H1 (cell line): Measurements from ENCODE around the gene GNA12. TPM values are rescaled to one million over a fixed set of nuclear protein-coding genes. Genes with fewer than 3 reads are reported as not detected.

Source experiments
- CTCF ChIA-PET: fragments of 300-600 bp; sonication (Branson Sonifier 250); formaldehyde crosslinking; loops from one replicate; lab custom pipeline; 2021; ENCODE audit not compliant: partially characterized antibody; lab: Charles Lee
- POLR2A ChIA-PET: fragments of 300-600 bp; sonication (Branson Sonifier 250); formaldehyde crosslinking; loops from one replicate; lab custom pipeline; 2021; ENCODE audit warnings: inconsistent platforms; ENCODE audit not compliant: partially characterized antibody; lab: Charles Lee
- DNase-seq, 2 experiments: peaks; one replicate each; pipeline versions ENCODE4 v3.0.0 to v3.0.0-alpha.2; 2010 to 2022; ENCODE audit warnings: low spot score in 2 of 2, low read depth in 1 of 2, mixed read lengths in 1 of 2
- FAIRE-seq: peaks from 2 replicates; lab custom pipeline; 2011; peaks lifted over from hg19 to GRCh38; lab: Jason Lieb, UNC
- H2AFZ ChIP-seq: 2 replicates; pipeline ENCODE4 v1.8.1; 2012; ENCODE audit warnings: low read length, inconsistent platforms
- H2AK5ac ChIP-seq: 2 replicates; pipeline ENCODE4 v1.6.1; 2013; ENCODE audit warnings: low read depth, low read length
- H2BK120ac ChIP-seq: replicated peaks from 2 replicates; pipeline ENCODE3; 2013; ENCODE audit warnings: low read depth, low read length, inconsistent platforms
- H2BK12ac ChIP-seq: 2 replicates; pipeline ENCODE4 v1.6.1; 2013; ENCODE audit warnings: low read depth, low read length
- H2BK15ac ChIP-seq: 2 replicates; pipeline ENCODE4 v1.6.1; 2013; ENCODE audit warnings: low read length
- H2BK20ac ChIP-seq: 2 replicates; pipeline ENCODE4 v1.6.1; 2013; ENCODE audit warnings: low read length
- H2BK5ac ChIP-seq: 2 replicates; pipeline ENCODE4 v1.6.1; 2013; ENCODE audit warnings: low read depth, low read length
- H3K14ac ChIP-seq: 2 replicates; pipeline ENCODE4 v1.6.1; 2013; ENCODE audit warnings: inconsistent platforms; ENCODE audit not compliant: insufficient read length
- H3K18ac ChIP-seq: 2 replicates; pipeline ENCODE4 v1.6.1; 2013; ENCODE audit warnings: low read length; ENCODE audit errors: extremely low read depth
- H3K23ac ChIP-seq: 2 replicates; pipeline ENCODE4 v1.6.1; 2013; ENCODE audit warnings: inconsistent platforms; ENCODE audit not compliant: insufficient read length
- H3K23me2 ChIP-seq: 2 replicates; pipeline ENCODE4 v1.6.1; 2013; ENCODE audit warnings: low read depth, low read length
- H3K27ac ChIP-seq: 2 replicates; pipeline ENCODE4 v1.6.1; 2011; ENCODE audit warnings: low read depth, low read length, inconsistent platforms
- H3K27me3 ChIP-seq, 4 experiments: replicated peaks in 1 of 4; 1 replicate in 1 of 4; 2 replicates in 3 of 4; pipeline versions ENCODE4 v1.6.1 to v1.8.1; 2011 to 2013; ENCODE audit warnings: low read length in 3 of 4, mild to moderate bottlenecking in 3 of 4, inconsistent platforms in 2 of 4, mixed read lengths in 2 of 4, moderate library complexity in 1 of 4; ENCODE audit not compliant: control insufficient read depth in 3 of 4, insufficient read depth in 3 of 4; ENCODE audit errors: extremely low read depth in 1 of 4
- H3K36me3 ChIP-seq, 4 experiments: 2 replicates each; pipeline versions ENCODE4 v1.6.1 to v1.8.1; 2011 to 2013; ENCODE audit warnings: mild to moderate bottlenecking in 4 of 4, low read length in 3 of 4, moderate library complexity in 2 of 4, control low read depth in 1 of 4, inconsistent platforms in 1 of 4; ENCODE audit not compliant: insufficient read depth in 4 of 4, control insufficient read depth in 2 of 4
- H3K4ac ChIP-seq: replicated peaks from 2 replicates; pipeline ENCODE3; 2013; ENCODE audit warnings: low read length, low read depth, mixed read lengths, inconsistent platforms; ENCODE audit not compliant: insufficient read length
- H3K4me1 ChIP-seq, 4 experiments: replicated peaks in 1 of 4; 1 replicate in 1 of 4; 2 replicates in 3 of 4; pipeline versions ENCODE4 v1.6.1 to v1.8.1; 2011 to 2013; ENCODE audit warnings: low read length in 3 of 4, inconsistent platforms in 2 of 4, mixed read lengths in 1 of 4; ENCODE audit not compliant: insufficient read depth in 4 of 4, control insufficient read depth in 3 of 4
- H3K4me2 ChIP-seq, 2 experiments: 2 replicates each; pipeline versions ENCODE4 v1.6.1 to v1.8.1; 2011 to 2013; ENCODE audit warnings: low read depth in 2 of 2, low read length in 2 of 2, control low read depth in 1 of 2, inconsistent platforms in 1 of 2, mild to moderate bottlenecking in 1 of 2; ENCODE audit not compliant: insufficient read depth in 1 of 2
- H3K4me3 ChIP-seq, 4 experiments: fragments of 200-600, 300-600 bp in 1 of 4; sonication (generic), shearing (Covaris generic), sonication (Bioruptor Twin) in 1 of 4; 2 replicates each; pipeline versions ENCODE4 v1.5.1 to v1.8.1; 2011 to 2016; ENCODE audit warnings: low read length in 4 of 4, low read depth in 3 of 4, control low read depth in 2 of 4, inconsistent platforms in 2 of 4, mild to moderate bottlenecking in 2 of 4, mixed read lengths in 1 of 4, moderate library complexity in 1 of 4; ENCODE audit not compliant: insufficient read depth in 2 of 4; ENCODE audit errors: extremely low read depth in 1 of 4
- H3K56ac ChIP-seq: replicated peaks from 2 replicates; pipeline ENCODE3; 2013; ENCODE audit warnings: low read depth, mild to moderate bottlenecking, mixed read lengths, low read length, inconsistent platforms; ENCODE audit not compliant: insufficient read length
- H3K79me1 ChIP-seq: 2 replicates; pipeline ENCODE4 v1.6.1; 2013; ENCODE audit warnings: low read depth, low read length, control low read depth
- H3K79me2 ChIP-seq, 2 experiments: 2 replicates each; pipeline versions ENCODE4 v1.6.1 to v1.8.1; 2012 to 2013; ENCODE audit warnings: low read length in 2 of 2, mild to moderate bottlenecking in 2 of 2, inconsistent platforms in 1 of 2; ENCODE audit not compliant: insufficient read depth in 2 of 2, control insufficient read depth in 1 of 2
- H3K9ac ChIP-seq, 4 experiments: replicated peaks in 1 of 4; 1 replicate in 1 of 4; 2 replicates in 3 of 4; pipeline versions ENCODE4 v1.6.1 to v1.8.1; 2011 to 2013; ENCODE audit warnings: low read depth in 3 of 4, low read length in 3 of 4, control low read depth in 2 of 4, mild to moderate bottlenecking in 2 of 4, moderate library complexity in 2 of 4, inconsistent platforms in 1 of 4; ENCODE audit errors: extremely low read depth in 1 of 4
- H3K9me3 ChIP-seq, 2 experiments: 2 replicates each; pipeline versions ENCODE4 v1.6.1 to v1.8.1; 2012 to 2013; ENCODE audit warnings: mild to moderate bottlenecking in 2 of 2, moderate library complexity in 2 of 2, control low read depth in 1 of 2, inconsistent platforms in 1 of 2, low read depth in 1 of 2, low read length in 1 of 2, mixed read lengths in 1 of 2; ENCODE audit not compliant: insufficient read depth in 2 of 2
- H4K20me1 ChIP-seq, 2 experiments: replicated peaks in 1 of 2; 2 replicates each; pipeline versions ENCODE3 to v1.8.1; 2011 to 2013; ENCODE audit warnings: inconsistent platforms in 2 of 2, low read length in 2 of 2, mild to moderate bottlenecking in 1 of 2; ENCODE audit not compliant: insufficient read depth in 2 of 2, control insufficient read depth in 1 of 2
- H4K5ac ChIP-seq: 2 replicates; pipeline ENCODE4 v1.6.1; 2013; ENCODE audit warnings: low read length, low read depth, mixed read lengths, inconsistent platforms; ENCODE audit not compliant: insufficient read length
- H4K8ac ChIP-seq: 2 replicates; pipeline ENCODE4 v1.8.0; 2013; ENCODE audit warnings: mild to moderate bottlenecking, moderate library complexity, low read length, inconsistent platforms; ENCODE audit not compliant: insufficient read depth; ENCODE audit errors: extremely low read depth
- H4K91ac ChIP-seq: replicated peaks from 2 replicates; pipeline ENCODE3; 2013; ENCODE audit warnings: low read length, mixed read lengths, inconsistent platforms; ENCODE audit not compliant: insufficient read length
- GABPA ChIP-seq: IDR thresholded peaks from 2 replicates; pipeline ENCODE4 v1.6.1; 2011; ENCODE audit warnings: mild to moderate bottlenecking, low read length, moderate library complexity, borderline replicate concordance; ENCODE audit not compliant: insufficient read depth
- POLR2AphosphoS5 ChIP-seq: IDR thresholded peaks from 2 replicates; pipeline ENCODE4 v1.6.1; 2011; ENCODE audit warnings: low read depth, low read length
- RAD21 ChIP-seq, 2 experiments: IDR thresholded peaks in 1 of 2; conservative IDR thresholded peaks in 1 of 2; 2 replicates each; pipeline ENCODE4 v1.6.1; 2011; ENCODE audit warnings: low read depth in 2 of 2, low read length in 2 of 2, improper control_type of control experiment in 1 of 2, inconsistent platforms in 1 of 2, mild to moderate bottlenecking in 1 of 2, moderate library complexity in 1 of 2
- YY1 ChIP-seq: IDR thresholded peaks from 2 replicates; pipeline ENCODE4 v1.6.1; 2011; ENCODE audit warnings: low read depth, mild to moderate bottlenecking, low read length
- WGBS, 2 experiments: shearing (Covaris generic) in 1 of 2; methylation state at CpG; one replicate each; pipeline versions ENCODE4 v1.1.6 to v1.1.7; 2013 to 2015; ENCODE audit warnings: low lambda C conversion rate in 2 of 2, mixed read lengths in 2 of 2, inconsistent platforms in 1 of 2, low coverage in 1 of 2, missing lambda C conversion rate in 1 of 2; ENCODE audit not compliant: insufficient replicate concordance in 2 of 2, insufficient coverage in 1 of 2, insufficient read length in 1 of 2; ENCODE audit errors: extremely low coverage in 1 of 2, missing lambda C conversion rate in 1 of 2; 5-methylcytosine and 5-hydroxymethylcytosine counted together
- polyA plus RNA-seq, 7 experiments: library from polyadenylated mRNA; depleted of rRNA in 3 of 7; stranded (reverse) in 5 of 7; unstranded in 2 of 7; fragments of >200 nt in 5 of 7; fragments of 200-250 nt in 2 of 7; gene quantifications; 1 replicate in 5 of 7; 2 replicates in 1 of 7; 4 replicates in 1 of 7; pipeline versions ENCODE4 v1.2.1 to v1.2.3, GENCODE V29; 2011 to 2013; ENCODE audit warnings: missing spikeins in 2 of 7, mixed read lengths in 2 of 7
- total RNA-seq: library from RNA; stranded (reverse); fragmentation: NEBNext Ultra II Directional; extraction: Animal tissue kit (Norgen Biotek cat#: 25700); gene quantifications from 2 replicates; pipeline ENCODE4 v1.2.1, GENCODE V29; 2021
- TF ChIP-seq, protein P1 (sequence below), 3 experiments: IDR thresholded peaks; 1 replicate in 2 of 3; 2 replicates in 1 of 3; pipeline versions ENCODE4 v1.5.1 to v1.6.1; 2011; ENCODE audit warnings: low read length in 3 of 3, mild to moderate bottlenecking in 3 of 3, inconsistent platforms in 2 of 3, low read depth in 1 of 3, moderate library complexity in 1 of 3; ENCODE audit not compliant: insufficient read depth in 1 of 3; ENCODE audit errors: control extremely low read depth in 1 of 3

Gene GNA12
- total and polyA plus RNA-seq, 2 of the 8 experiments (the other 6 are each of a cell fraction or from before 2014, with no cell fraction given): 96.5 to 109 TPM

DNA sequence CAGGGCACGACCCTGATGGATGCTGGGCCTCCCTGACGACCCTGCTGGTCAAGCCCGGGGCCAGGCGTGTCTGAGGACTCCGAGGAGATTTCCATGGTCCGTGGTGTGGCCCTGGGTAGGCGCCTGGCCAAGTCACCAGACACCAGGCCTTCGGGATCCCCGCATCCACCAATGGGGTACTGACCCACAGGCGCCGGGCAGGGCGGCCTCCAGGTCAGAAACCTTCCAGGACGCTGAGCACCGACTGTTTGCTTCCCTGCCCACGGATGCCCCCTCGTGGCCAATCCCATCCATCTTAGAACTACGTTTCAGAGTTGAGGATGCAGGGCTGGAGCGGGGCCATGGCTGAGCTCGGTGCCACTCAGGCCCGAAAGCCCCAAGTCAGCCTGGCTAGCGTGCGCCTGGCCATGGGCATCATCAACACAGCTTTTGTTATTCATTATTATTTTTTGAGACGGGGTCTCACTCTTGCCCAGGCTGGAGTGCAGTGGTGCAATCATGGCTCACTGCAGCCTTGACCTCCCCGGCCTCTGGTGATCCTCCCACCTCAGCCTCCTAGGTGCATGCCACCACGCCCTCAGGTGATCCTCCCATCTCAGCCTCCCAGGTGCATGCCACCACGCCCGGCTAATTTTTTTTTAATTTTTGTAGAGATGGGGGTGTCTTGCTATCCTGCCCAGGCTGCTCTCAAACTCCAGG is 163.2 kb downstream of the GNA12 start:
- FAIRE-seq (no peak), DNase-seq (peak; percentile 46 to 95)
- H2BK120ac ChIP-seq: no peak overlapping the region
- H3K18ac ChIP-seq: peak overlapping the region; percentile 24; the same call in 1 of the 2 replicates
- H2AK5ac ChIP-seq: no peak overlapping the region
- no peak overlapping the region for H3K4me2 ChIP-seq
- no peaks in the 10 kb centered on the region for H3K79me2 ChIP-seq
- no peak overlapping the region for H3K23ac ChIP-seq
- no peak overlapping the region for H3K14ac ChIP-seq
- no peaks in the 10 kb centered on the region for H3K23me2 ChIP-seq
- ChIA-PET POLR2A (interaction anchor here (0.6 to 1.3 kb wide), 2 partner anchors 8 to 128 kb away, joined by 3 to 6 read pairs; no protein-coding TSS in a partner anchor), CTCF (interaction anchor here (0.7 to 5.4 kb wide), 32 partner anchors 9 to 748 kb away, joined by 3 to 59 read pairs (median 5); no protein-coding TSS in a partner anchor)
- no peaks in the 10 kb centered on the region for H3K4me1 ChIP-seq
- peak overlapping the region; percentile 62; the same call in 1 of the 2 replicates for H4K8ac ChIP-seq
- peak overlapping the region; percentile 56; the same call in 1 of the 2 replicates for H2AFZ ChIP-seq
- H2BK15ac ChIP-seq: peak overlapping the region; percentile 72; the same call in 1 of the 2 replicates
- peak overlapping the region; percentile 42 for H4K91ac ChIP-seq
- peak overlapping the region; percentile 55; the same call in 1 of the 2 replicates for H2BK12ac ChIP-seq
- no peak overlapping the region; the same call in 1 of the 2 replicates for H2BK20ac ChIP-seq
- no peaks in the 10 kb centered on the region for H3K79me1 ChIP-seq
- H3K4me3 ChIP-seq: no peak overlapping the region
- no peaks in the 10 kb centered on the region for H4K20me1 ChIP-seq
- H3K9me3 ChIP-seq: no peaks in the 10 kb centered on the region; a peak in 1 of 4 replicates
- no peaks in the 10 kb centered on the region for H3K36me3 ChIP-seq
- H3K56ac ChIP-seq: no peak overlapping the region
- H3K4ac ChIP-seq: no peak overlapping the region
- no peak overlapping the region for H4K5ac ChIP-seq
- 62% methylated on average over 24 of the region's 27 CpGs; no CpG with 5 or more reads in 1 of the 2 experiments for WGBS, 2 experiments
- TF ChIP-seq, protein P1, sequence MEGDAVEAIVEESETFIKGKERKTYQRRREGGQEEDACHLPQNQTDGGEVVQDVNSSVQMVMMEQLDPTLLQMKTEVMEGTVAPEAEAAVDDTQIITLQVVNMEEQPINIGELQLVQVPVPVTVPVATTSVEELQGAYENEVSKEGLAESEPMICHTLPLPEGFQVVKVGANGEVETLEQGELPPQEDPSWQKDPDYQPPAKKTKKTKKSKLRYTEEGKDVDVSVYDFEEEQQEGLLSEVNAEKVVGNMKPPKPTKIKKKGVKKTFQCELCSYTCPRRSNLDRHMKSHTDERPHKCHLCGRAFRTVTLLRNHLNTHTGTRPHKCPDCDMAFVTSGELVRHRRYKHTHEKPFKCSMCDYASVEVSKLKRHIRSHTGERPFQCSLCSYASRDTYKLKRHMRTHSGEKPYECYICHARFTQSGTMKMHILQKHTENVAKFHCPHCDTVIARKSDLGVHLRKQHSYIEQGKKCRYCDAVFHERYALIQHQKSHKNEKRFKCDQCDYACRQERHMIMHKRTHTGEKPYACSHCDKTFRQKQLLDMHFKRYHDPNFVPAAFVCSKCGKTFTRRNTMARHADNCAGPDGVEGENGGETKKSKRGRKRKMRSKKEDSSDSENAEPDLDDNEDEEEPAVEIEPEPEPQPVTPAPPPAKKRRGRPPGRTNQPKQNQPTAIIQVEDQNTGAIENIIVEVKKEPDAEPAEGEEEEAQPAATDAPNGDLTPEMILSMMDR (IDR thresholded peaks at IDR 0.05; ENCODE audit: control extremely low read depth in 1 of 3, insufficient read depth in 1 of 3, low read depth in 1 of 3, low read length in 3 of 3): peak; percentile 85 to 89 (median 86)
- peak; percentile 69 for TF ChIP-seq YY1
- TF ChIP-seq GABPA: peak; percentile 63; the same call in 1 of the 2 replicates
- no peak for TF ChIP-seq POLR2AphosphoS5
- peak; percentile 84 to 88 for TF ChIP-seq RAD21 (IDR thresholded peaks at IDR 0.05 in 1 of 2, conservative IDR thresholded peaks at IDR 0.05 in 1 of 2; ENCODE audit: low read depth in 2 of 2, low read length in 2 of 2)
- no peaks in the 10 kb centered on the region; a peak in 1 of 7 replicates for H3K27me3 ChIP-seq
- H2BK5ac ChIP-seq: no peak overlapping the region
- no peak overlapping the region for H3K9ac ChIP-seq
- H3K27ac ChIP-seq: no peak overlapping the region
